Activated CD4-positive, alpha-beta T cell treated with anti-CD3 and anti-CD28 coated beads, Interleukin-2, amount 50 U/mL, for 1 hour (primary cell): ENCODE measurements around the gene RHOD.
A peak's percentile ranks its signal among the peaks of the same experiment; 100 is the strongest.

Source experiments
- DNase-seq: peaks from one replicate; pipeline ENCODE4 v3.0.0-alpha.2; 2020

Gene RHOD

GRCh38 chr11:67117672-67118180, 61.1 kb downstream of the RHOD start:
- peak; percentile 34 for DNase-seq

GRCh38 chr11:67118181-67118766, 61.6 kb downstream of the RHOD start:
- peak; percentile 53 for DNase-seq

GRCh38 chr11:67118801-67119584, 62.3 kb downstream of the RHOD start, which contains the start of gene KDM2A:
TSS of gene KDM2A (plus strand) at chr11:67119263. CDS start at chr11:67121317, 2,054 bp downstream.
- peak; percentile 99 for DNase-seq

GRCh38 chr11:67119585-67120391, 63.1 kb downstream of the RHOD start:
- peak; percentile 9 for DNase-seq

- no peak for DNase-seq
These were observed 63.8 kb downstream of the RHOD start for GRCh38 chr11:67120456-67120855.

- DNase-seq, result no peak
These were observed 64.4 kb downstream of the RHOD start for GRCh38 chr11:67120881-67121710.
